K562 (cell line): ENCODE results near the gene CALY. TPM values are rescaled to one million over a fixed set of nuclear protein-coding genes. Genes with fewer than 3 reads are reported as not detected.

Experiments
- ATAC-seq: fragments of 200-7000 bp; cut with Tn5 transposase; 3 replicates; pipeline ENCODE4 v1.9.1; 2020; ENCODE audit warnings: moderate library complexity
- BruUV-seq: library from RNA; stranded (reverse); fragments of 400-500 nt; replicated peaks from 2 replicates; lab custom pipeline; 2021; lab: Mats Ljungman, UMichigan
- CTCF ChIA-PET: fragments of 300-600 bp; formaldehyde crosslinking; extraction: SDS; loops from one replicate; lab custom pipeline; 2021; ENCODE audit warnings: low intra/inter-chr PET ratio; lab: Yijun Ruan, JAX
- POLR2A ChIA-PET: fragments of 300-600, 350-650 bp; sonication (Branson Sonifier 250); formaldehyde crosslinking; extraction: SDS; loops from one replicate; lab custom pipeline; 2021; ENCODE audit warnings: antibody characterized with exemption, inconsistent platforms; lab: Yijun Ruan, JAX
- DNase-seq, 4 experiments: peaks; one replicate each; pipeline versions ENCODE4 v3.0.0 to v3.0.0-alpha.2; 2011 to 2018; ENCODE audit warnings: low spot score in 3 of 4, mixed read lengths in 3 of 4; ENCODE audit errors: extremely low read depth in 1 of 4
- FAIRE-seq: peaks from 2 replicates; lab custom pipeline; 2011; peaks lifted over from hg19 to GRCh38; lab: Jason Lieb, UNC
- H2AFZ ChIP-seq: 2 replicates; pipeline ENCODE4 v1.6.0; 2011; ENCODE audit warnings: low read depth, low read length, control low read depth, inconsistent platforms
- H3K27ac ChIP-seq: fragments of 200-600 bp; 3 replicates; pipeline ENCODE4 v1.8.0; 2011; ENCODE audit warnings: low read depth, mild to moderate bottlenecking, control low read depth, inconsistent platforms, low read length, moderate library complexity, mixed read lengths; ENCODE audit errors: extremely low read depth
- H3K27me3 ChIP-seq, 2 experiments: fragments of 300-600 bp in 1 of 2; 2 replicates in 1 of 2; 3 replicates in 1 of 2; pipeline versions ENCODE4 v1.6.0 to v1.8.0; 2011; ENCODE audit warnings: inconsistent platforms in 2 of 2, low read length in 2 of 2, mild to moderate bottlenecking in 1 of 2, mixed read lengths in 1 of 2, moderate library complexity in 1 of 2; ENCODE audit not compliant: control insufficient read depth in 2 of 2, insufficient read depth in 2 of 2
- H3K36me3 ChIP-seq: fragments of 300-600 bp; 3 replicates; pipeline ENCODE4 v1.8.0; 2011; ENCODE audit warnings: mild to moderate bottlenecking, low read length, inconsistent platforms; ENCODE audit not compliant: control insufficient read depth, insufficient read depth
- H3K4me1 ChIP-seq, 2 experiments: fragments of 200-600 bp in 1 of 2; replicated peaks in 1 of 2; 2 replicates in 1 of 2; 3 replicates in 1 of 2; pipeline versions ENCODE4 v1.5.1 to v1.8.0; 2011; ENCODE audit warnings: inconsistent platforms in 2 of 2, low read length in 2 of 2, mild to moderate bottlenecking in 1 of 2, mixed read lengths in 1 of 2, moderate library complexity in 1 of 2; ENCODE audit not compliant: control insufficient read depth in 2 of 2, insufficient read depth in 2 of 2
- H3K4me2 ChIP-seq: 2 replicates; pipeline ENCODE4 v1.6.1; 2011; ENCODE audit warnings: low read length, control low read depth, inconsistent platforms, mixed read lengths; ENCODE audit not compliant: insufficient read depth
- H3K4me3 ChIP-seq: fragments of 200-600 bp; sonication (generic), shearing (Covaris generic); 2 replicates; pipeline ENCODE4 v1.5.1; 2016; ENCODE audit warnings: control low read depth, inconsistent platforms
- H3K79me2 ChIP-seq: fragments of 200-600 bp; 3 replicates; pipeline ENCODE4 v1.8.0; 2011; ENCODE audit warnings: low read length, inconsistent platforms; ENCODE audit not compliant: control insufficient read depth, insufficient read depth
- H3K9ac ChIP-seq, 2 experiments: 2 replicates each; pipeline versions ENCODE4 v1.6.0 to v1.6.1; 2011; ENCODE audit warnings: low read depth in 2 of 2, low read length in 2 of 2, control low read depth in 1 of 2, inconsistent platforms in 1 of 2, mild to moderate bottlenecking in 1 of 2, mixed read lengths in 1 of 2; ENCODE audit not compliant: insufficient read depth in 1 of 2
- H3K9me1 ChIP-seq: one replicate; pipeline ENCODE4 v1.6.0; 2011; ENCODE audit warnings: inconsistent platforms, mild to moderate bottlenecking, low read length, moderate library complexity; ENCODE audit not compliant: control insufficient read depth, insufficient read depth
- H3K9me3 ChIP-seq: replicated peaks from 2 replicates; pipeline ENCODE4 v1.5.1; 2011; ENCODE audit warnings: low read depth, low read length, inconsistent platforms; ENCODE audit not compliant: control insufficient read depth, insufficient read depth
- H4K20me1 ChIP-seq: replicated peaks from 2 replicates; pipeline ENCODE4 v1.6.1; 2011; ENCODE audit warnings: low read length, inconsistent platforms, mixed read lengths; ENCODE audit not compliant: control insufficient read depth, insufficient read depth
- HMG20B ChIP-seq: fragments of 250-450 bp; sonication (Bioruptor Pico); IDR thresholded peaks from 2 replicates; pipeline ENCODE4 v1.5.0; 2021; ENCODE audit warnings: mild to moderate bottlenecking
- RB1 ChIP-seq: fragments of 450-650 bp; IDR thresholded peaks from 2 replicates; pipeline ENCODE4 v1.6.1; 2017; ENCODE audit warnings: low read depth, mild to moderate bottlenecking
- WGBS: fragments of 100-300 bp; shearing (Covaris generic); methylation state at CpG from one replicate; pipeline ENCODE4 v1.1.6; 2016; ENCODE audit warnings: low coverage, mixed read lengths; ENCODE audit not compliant: insufficient coverage; ENCODE audit errors: missing lambda C conversion rate; 5-methylcytosine and 5-hydroxymethylcytosine counted together
- in situ Hi-C: fragments of 300-500 bp; cut with MboI; formaldehyde crosslinking; loops from 4 replicates; pipeline ENCODE4 v1.15.0; 2018; ENCODE audit warnings: inconsistent platforms, mixed read lengths
- intact Hi-C: fragments of 100-400 bp; cut with micrococcal nuclease; formaldehyde crosslinking; loops from 2 replicates; pipeline ENCODE4 v1.14.2; 2022
- polyA plus RNA-seq, 8 experiments: library from polyadenylated mRNA; depleted of rRNA in 4 of 8; stranded (reverse) in 5 of 8; unstranded in 3 of 8; fragments of >200 nt; fragmentation: Nextera tagmentation in 2 of 8; fragmentation: Illumina TruSeq in 1 of 8; extraction: Ambion mirVana in 2 of 8; extraction: Trizol in 1 of 8; gene quantifications; 2 replicates each; pipeline versions ENCODE4 v1.2.1 to v1.2.3, GENCODE V29; 2011 to 2014; ENCODE audit warnings: inconsistent platforms in 1 of 8, missing spikeins in 1 of 8
- total RNA-seq, 7 experiments: library from RNA; depleted of rRNA in 6 of 7; stranded (reverse); fragments of >200 nt in 6 of 7; fragmentation: Illumina TruSeq in 2 of 7; extraction: Trizol in 2 of 7; gene quantifications; 2 replicates each; pipeline versions ENCODE4 v1.2.1 to v1.2.3, GENCODE V29; 2011 to 2021; ENCODE audit warnings: low replicate concordance in 1 of 7
- TF ChIP-seq, protein P1 (sequence below), 2 experiments: fragments of 450-650 bp in 1 of 2; sonication (generic) in 1 of 2; formaldehyde crosslinking in 1 of 2; IDR thresholded peaks; 2 replicates each; pipeline versions ENCODE4 v1.7.1 to v1.9.0; 2016 to 2022; ENCODE audit warnings: inconsistent platforms in 1 of 2, mild to moderate bottlenecking in 1 of 2, missing genetic modification reagents in 1 of 2

CALY gene
- total and polyA plus RNA-seq, 9 of the 15 experiments (the other 6 are each of a cell fraction or from before 2014, with no cell fraction given): not detected

DNA sequence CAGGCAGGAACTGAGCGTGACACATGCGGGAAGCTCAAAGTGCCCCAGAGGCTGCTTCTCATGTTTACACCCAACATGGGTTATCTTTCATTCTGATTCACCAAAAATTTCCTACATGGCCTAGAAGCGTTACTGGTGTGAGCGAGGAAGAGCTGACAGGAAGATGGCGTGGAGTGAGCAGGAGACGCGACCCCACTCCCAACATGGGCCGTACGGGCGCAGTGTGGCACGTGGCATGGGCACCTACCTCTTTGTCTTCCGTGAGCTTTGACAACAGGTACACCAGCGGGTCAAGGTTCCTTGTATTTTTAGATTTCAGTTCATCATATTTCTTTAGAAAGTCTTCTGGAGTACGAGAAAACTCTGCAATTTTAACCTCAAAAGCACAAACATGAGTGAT is 37.0 kb downstream of the CALY start:
- peaks cover 0 to 16% of the 10 kb centered on the region in 2 experiments; a peak in 3 of 5 replicates for H3K4me1 ChIP-seq
- peaks cover 69% of the 10 kb centered on the region; the same call in 2 of the 3 replicates for H3K36me3 ChIP-seq
- H3K27ac ChIP-seq: no peak overlapping the region
- no peak overlapping the region for H3K4me3 ChIP-seq
- BruUV-seq: no TSS peak
- TF ChIP-seq HMG20B (no peak), RB1 (no peak)
- TF ChIP-seq, protein P1, sequence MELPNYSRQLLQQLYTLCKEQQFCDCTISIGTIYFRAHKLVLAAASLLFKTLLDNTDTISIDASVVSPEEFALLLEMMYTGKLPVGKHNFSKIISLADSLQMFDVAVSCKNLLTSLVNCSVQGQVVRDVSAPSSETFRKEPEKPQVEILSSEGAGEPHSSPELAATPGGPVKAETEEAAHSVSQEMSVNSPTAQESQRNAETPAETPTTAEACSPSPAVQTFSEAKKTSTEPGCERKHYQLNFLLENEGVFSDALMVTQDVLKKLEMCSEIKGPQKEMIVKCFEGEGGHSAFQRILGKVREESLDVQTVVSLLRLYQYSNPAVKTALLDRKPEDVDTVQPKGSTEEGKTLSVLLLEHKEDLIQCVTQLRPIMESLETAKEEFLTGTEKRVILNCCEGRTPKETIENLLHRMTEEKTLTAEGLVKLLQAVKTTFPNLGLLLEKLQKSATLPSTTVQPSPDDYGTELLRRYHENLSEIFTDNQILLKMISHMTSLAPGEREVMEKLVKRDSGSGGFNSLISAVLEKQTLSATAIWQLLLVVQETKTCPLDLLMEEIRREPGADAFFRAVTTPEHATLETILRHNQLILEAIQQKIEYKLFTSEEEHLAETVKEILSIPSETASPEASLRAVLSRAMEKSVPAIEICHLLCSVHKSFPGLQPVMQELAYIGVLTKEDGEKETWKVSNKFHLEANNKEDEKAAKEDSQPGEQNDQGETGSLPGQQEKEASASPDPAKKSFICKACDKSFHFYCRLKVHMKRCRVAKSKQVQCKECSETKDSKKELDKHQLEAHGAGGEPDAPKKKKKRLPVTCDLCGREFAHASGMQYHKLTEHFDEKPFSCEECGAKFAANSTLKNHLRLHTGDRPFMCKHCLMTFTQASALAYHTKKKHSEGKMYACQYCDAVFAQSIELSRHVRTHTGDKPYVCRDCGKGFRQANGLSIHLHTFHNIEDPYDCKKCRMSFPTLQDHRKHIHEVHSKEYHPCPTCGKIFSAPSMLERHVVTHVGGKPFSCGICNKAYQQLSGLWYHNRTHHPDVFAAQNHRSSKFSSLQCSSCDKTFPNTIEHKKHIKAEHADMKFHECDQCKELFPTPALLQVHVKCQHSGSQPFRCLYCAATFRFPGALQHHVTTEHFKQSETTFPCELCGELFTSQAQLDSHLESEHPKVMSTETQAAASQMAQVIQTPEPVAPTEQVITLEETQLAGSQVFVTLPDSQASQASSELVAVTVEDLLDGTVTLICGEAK (IDR thresholded peaks at IDR 0.05): no peak
- TF ChIP-seq, protein P1 (CRISPR knock-in tag; IDR thresholded peaks at IDR 0.05): no peak
- TF ChIP-seq, all 486 proteins: peak for 0
- Histone ChIP-seq H3K4me2 (no peak overlapping the region), H3K9me1 (no peaks in the 10 kb centered on the region), H3K9ac (no peak overlapping the region), H3K9me3 (no peaks in the 10 kb centered on the region), H3K27me3 (no peaks in the 10 kb centered on the region), H2AFZ (no peak overlapping the region), H3K79me2 (peaks cover 25% of the 10 kb centered on the region), H4K20me1 (no peaks in the 10 kb centered on the region; the same call in 1 of the 2 replicates)
- POLR2A ChIA-PET: interaction anchor here (0.9 kb wide), 1 partner anchor 75 kb away, joined by 3 read pairs; no protein-coding TSS in a partner anchor
- DNase-seq (no peak), ATAC-seq (no peak), FAIRE-seq (no peak)
- 96% methylated on average over 14 of the region's 14 CpGs for WGBS
- intact Hi-C loops: no loop called here
- CTCF ChIA-PET: no interaction called here
- in situ Hi-C loops: no loop called here
